SK-N-SH (cell line): Measurements from ENCODE around the gene PDCL2. TPM values are rescaled to one million over a fixed set of nuclear protein-coding genes. Genes with fewer than 3 reads are reported as not detected.

ENCODE experiments used
- CTCF ChIA-PET: fragments of 300-600, 350-600 bp; formaldehyde crosslinking; extraction: SDS; loops from one replicate; lab custom pipeline; 2021; lab: Yijun Ruan, JAX
- POLR2A ChIA-PET: fragments of 350-600 bp; sonication (Branson Sonifier 250); formaldehyde crosslinking; extraction: SDS; loops from one replicate; lab custom pipeline; 2020; ENCODE audit warnings: antibody characterized with exemption, inconsistent platforms; lab: Yijun Ruan, JAX
- DNase-seq: peaks from one replicate; pipeline ENCODE4 v3.0.0; 2012
- H2AFZ ChIP-seq: fragments of 200-600 bp; sonication (generic); 2 replicates; pipeline ENCODE4 v1.8.1; 2016; ENCODE audit warnings: antibody characterized with exemption, mild to moderate bottlenecking, low read depth
- H3F3A ChIP-seq: fragments of 200-600 bp; sonication (generic); replicated peaks from 2 replicates; pipeline ENCODE3; 2016; ENCODE audit warnings: antibody characterized with exemption, mild to moderate bottlenecking; ENCODE audit not compliant: insufficient read depth
- H3K27ac ChIP-seq, 2 experiments: fragments of 200-500 bp in 1 of 2; fragments of 200-600 bp in 1 of 2; sonication (Bioruptor generic) in 1 of 2; sonication (generic), shearing (Covaris generic) in 1 of 2; 2 replicates each; pipeline versions ENCODE4 v1.5.1 to v1.6.1; 2014 to 2016; ENCODE audit warnings: low read depth in 2 of 2, inconsistent platforms in 1 of 2, low read length in 1 of 2, mild to moderate bottlenecking in 1 of 2, mixed read lengths in 1 of 2
- H3K27me3 ChIP-seq: fragments of 200-600 bp; sonication (generic), shearing (Covaris generic); 2 replicates; pipeline ENCODE4 v1.6.1; 2016; ENCODE audit warnings: mixed run types; ENCODE audit not compliant: insufficient read depth
- H3K36me3 ChIP-seq, 2 experiments: fragments of 200-500 bp in 1 of 2; fragments of 200-600 bp in 1 of 2; sonication (Bioruptor generic) in 1 of 2; sonication (generic) in 1 of 2; replicated peaks in 1 of 2; 2 replicates each; pipeline versions ENCODE3 to v1.5.1; 2014 to 2016; ENCODE audit warnings: low read length in 1 of 2, mild to moderate bottlenecking in 1 of 2; ENCODE audit not compliant: insufficient read depth in 2 of 2, control insufficient read depth in 1 of 2
- H3K4me1 ChIP-seq, 2 experiments: fragments of 200-500 bp in 1 of 2; fragments of 200-600 bp in 1 of 2; sonication (Bioruptor generic) in 1 of 2; sonication (generic), shearing (Covaris generic) in 1 of 2; 2 replicates each; pipeline versions ENCODE4 v1.5.1 to v1.6.1; 2014 to 2016; ENCODE audit warnings: low read depth in 1 of 2, low read length in 1 of 2, mixed run types in 1 of 2; ENCODE audit not compliant: insufficient read depth in 2 of 2, control insufficient read depth in 1 of 2
- H3K4me2 ChIP-seq: fragments of 200-600 bp; sonication (generic), shearing (Covaris generic); 2 replicates; pipeline ENCODE4 v1.6.1; 2017; ENCODE audit warnings: mixed run types
- H3K4me3 ChIP-seq, 2 experiments: fragments of 200-500 bp in 1 of 2; fragments of 200-600 bp in 1 of 2; sonication (Bioruptor generic) in 1 of 2; sonication (generic), shearing (Covaris generic) in 1 of 2; 2 replicates each; pipeline versions ENCODE4 v1.5.1 to v1.8.1; 2014 to 2016; ENCODE audit warnings: low read depth in 2 of 2, inconsistent platforms in 1 of 2, low read length in 1 of 2, mild to moderate bottlenecking in 1 of 2, mixed read lengths in 1 of 2, moderate library complexity in 1 of 2
- H3K79me2 ChIP-seq: fragments of 200-600 bp; sonication (generic); 2 replicates; pipeline ENCODE4 v1.8.1; 2017; ENCODE audit warnings: mild to moderate bottlenecking; ENCODE audit not compliant: insufficient read depth
- H3K9ac ChIP-seq: fragments of 200-600 bp; sonication (generic); 2 replicates; pipeline ENCODE4 v1.6.1; 2017; ENCODE audit warnings: mixed run types
- H3K9me2 ChIP-seq: fragments of 200-600 bp; sonication (generic); 2 replicates; pipeline ENCODE4 v1.6.1; 2017; ENCODE audit warnings: mixed run types
- H3K9me3 ChIP-seq: fragments of 200-600 bp; sonication (generic); 2 replicates; pipeline ENCODE4 v1.6.1; 2017; ENCODE audit warnings: mixed run types, mild to moderate bottlenecking, moderate library complexity
- H4K20me1 ChIP-seq: fragments of 200-600 bp; sonication (generic); 2 replicates; pipeline ENCODE4 v1.6.1; 2017; ENCODE audit warnings: mild to moderate bottlenecking, mixed run types; ENCODE audit not compliant: insufficient read depth
- CHD2 ChIP-seq: fragments of 150-350 bp; IDR thresholded peaks from 2 replicates; pipeline ENCODE4 v1.6.1; 2018; ENCODE audit warnings: low read length; ENCODE audit not compliant: partially characterized antibody
- FOXM1 ChIP-seq: IDR thresholded peaks from 2 replicates; pipeline ENCODE4 v1.4.0; 2012; ENCODE audit warnings: low read depth, mild to moderate bottlenecking
- GABPA ChIP-seq: IDR thresholded peaks from 2 replicates; pipeline ENCODE4 v1.4.0; 2012; ENCODE audit warnings: low read depth, mild to moderate bottlenecking
- JUND ChIP-seq: IDR thresholded peaks from 2 replicates; pipeline ENCODE4 v1.4.0; 2012
- RAD21 ChIP-seq: IDR thresholded peaks from 2 replicates; pipeline ENCODE4 v1.6.1; 2012; ENCODE audit warnings: mild to moderate bottlenecking, low read length
- RCOR1 ChIP-seq: fragments of 150-350 bp; IDR thresholded peaks from 2 replicates; pipeline ENCODE4 v1.6.1; 2017; ENCODE audit warnings: antibody characterized with exemption, low read length
- TCF12 ChIP-seq: IDR thresholded peaks from 2 replicates; pipeline ENCODE4 v1.4.0; 2012
- TEAD4 ChIP-seq: IDR thresholded peaks from 2 replicates; pipeline ENCODE4 v1.4.0; 2012; ENCODE audit warnings: mild to moderate bottlenecking, borderline replicate concordance; ENCODE audit not compliant: insufficient read depth
- ZBTB33 ChIP-seq: IDR thresholded peaks from 2 replicates; pipeline ENCODE4 v1.4.0; 2012; ENCODE audit warnings: low read depth, borderline replicate concordance
- WGBS: methylation state at CpG from one replicate; pipeline ENCODE4 v1.1.6; 2017; ENCODE audit warnings: low lambda C conversion rate; 5-methylcytosine and 5-hydroxymethylcytosine counted together
- polyA plus RNA-seq, 3 experiments: library from polyadenylated mRNA; depleted of rRNA; stranded (reverse); fragments of >200 nt; gene quantifications; 2 replicates each; pipeline ENCODE4 v1.2.3, GENCODE V29; 2012
- TF ChIP-seq, protein P1 (sequence below): IDR thresholded peaks from 2 replicates; pipeline ENCODE4 v1.6.1; 2012; ENCODE audit warnings: mild to moderate bottlenecking, low read depth, low read length, moderate library complexity

Gene PDCL2
- polyA plus RNA-seq, 1 of the 3 experiments (the other 2 are of a cell fraction), result not detected

- no peaks in the 10 kb centered on the region; a peak in 1 of 4 replicates for H3K4me1 ChIP-seq
- DNase-seq, result no peak
- H3F3A ChIP-seq, result no peaks in the 10 kb centered on the region
- no peaks in the 10 kb centered on the region for H3K36me3 ChIP-seq
- H2AFZ ChIP-seq, result no peak overlapping the region
- no peak overlapping the region for H3K4me2 ChIP-seq
- no peaks in the 10 kb centered on the region for H3K79me2 ChIP-seq
- H4K20me1 ChIP-seq, result no peaks in the 10 kb centered on the region
- no peak for TF ChIP-seq TCF12
- TF ChIP-seq RAD21, result no peak
- TF ChIP-seq GABPA, result no peak
- TF ChIP-seq TEAD4, result no peak
- no peak for TF ChIP-seq FOXM1
- TF ChIP-seq JUND, result no peak
- TF ChIP-seq, protein P1, sequence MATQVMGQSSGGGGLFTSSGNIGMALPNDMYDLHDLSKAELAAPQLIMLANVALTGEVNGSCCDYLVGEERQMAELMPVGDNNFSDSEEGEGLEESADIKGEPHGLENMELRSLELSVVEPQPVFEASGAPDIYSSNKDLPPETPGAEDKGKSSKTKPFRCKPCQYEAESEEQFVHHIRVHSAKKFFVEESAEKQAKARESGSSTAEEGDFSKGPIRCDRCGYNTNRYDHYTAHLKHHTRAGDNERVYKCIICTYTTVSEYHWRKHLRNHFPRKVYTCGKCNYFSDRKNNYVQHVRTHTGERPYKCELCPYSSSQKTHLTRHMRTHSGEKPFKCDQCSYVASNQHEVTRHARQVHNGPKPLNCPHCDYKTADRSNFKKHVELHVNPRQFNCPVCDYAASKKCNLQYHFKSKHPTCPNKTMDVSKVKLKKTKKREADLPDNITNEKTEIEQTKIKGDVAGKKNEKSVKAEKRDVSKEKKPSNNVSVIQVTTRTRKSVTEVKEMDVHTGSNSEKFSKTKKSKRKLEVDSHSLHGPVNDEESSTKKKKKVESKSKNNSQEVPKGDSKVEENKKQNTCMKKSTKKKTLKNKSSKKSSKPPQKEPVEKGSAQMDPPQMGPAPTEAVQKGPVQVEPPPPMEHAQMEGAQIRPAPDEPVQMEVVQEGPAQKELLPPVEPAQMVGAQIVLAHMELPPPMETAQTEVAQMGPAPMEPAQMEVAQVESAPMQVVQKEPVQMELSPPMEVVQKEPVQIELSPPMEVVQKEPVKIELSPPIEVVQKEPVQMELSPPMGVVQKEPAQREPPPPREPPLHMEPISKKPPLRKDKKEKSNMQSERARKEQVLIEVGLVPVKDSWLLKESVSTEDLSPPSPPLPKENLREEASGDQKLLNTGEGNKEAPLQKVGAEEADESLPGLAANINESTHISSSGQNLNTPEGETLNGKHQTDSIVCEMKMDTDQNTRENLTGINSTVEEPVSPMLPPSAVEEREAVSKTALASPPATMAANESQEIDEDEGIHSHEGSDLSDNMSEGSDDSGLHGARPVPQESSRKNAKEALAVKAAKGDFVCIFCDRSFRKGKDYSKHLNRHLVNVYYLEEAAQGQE, result no peak
- no peak for TF ChIP-seq RCOR1
- H3K4me3 ChIP-seq, result no peak overlapping the region
- H3K27ac ChIP-seq, result no peak overlapping the region
- no peaks in the 10 kb centered on the region for H3K27me3 ChIP-seq
- CTCF ChIA-PET, result interaction anchor here (1.3 kb wide), 1 partner anchor 9 kb away, joined by 3 read pairs; no protein-coding TSS in a partner anchor
- 69% methylated on average over 7 of the region's 7 CpGs for WGBS
- H3K9ac ChIP-seq, result no peak overlapping the region
- no peaks in the 10 kb centered on the region for H3K9me3 ChIP-seq
- no peaks in the 10 kb centered on the region for H3K9me2 ChIP-seq
- POLR2A ChIA-PET, result interaction anchor here (0.6 kb wide), 1 partner anchor 172 kb away, joined by 3 read pairs; no protein-coding TSS in a partner anchor
Observed at GRCh38 chr4:55604996-55605395, 13.0 kb upstream of the PDCL2 start.

DNA sequence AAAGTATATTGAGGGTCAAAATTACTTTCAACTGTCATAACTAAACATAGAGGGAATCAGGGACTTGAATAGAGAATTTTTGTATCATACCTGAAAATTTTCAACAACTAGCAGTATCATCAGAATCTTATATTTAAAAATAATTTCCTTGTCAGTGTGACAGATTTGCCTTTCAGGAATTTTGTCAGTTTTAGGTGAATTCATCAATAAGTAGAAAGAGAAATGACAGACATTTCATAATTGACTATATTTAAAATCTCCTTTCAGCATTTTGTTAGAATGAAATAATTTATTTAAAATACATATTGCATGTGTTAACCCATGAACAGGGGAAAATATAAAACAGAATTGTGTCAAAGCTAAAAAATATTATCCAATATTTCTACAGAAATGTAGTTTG lies 8.6 kb upstream of the PDCL2 start:
- POLR2A ChIA-PET, result no interaction called here
- CTCF ChIA-PET, result interaction anchor here (1.2 kb wide), 1 partner anchor 254 kb away, joined by 3 read pairs; no protein-coding TSS in a partner anchor
- H3K36me3 ChIP-seq, result no peaks in the 10 kb centered on the region

More for the DNA sequence above, 8.6 kb upstream of the PDCL2 start:
- Histone ChIP-seq H3K4me1 (no peaks in the 10 kb centered on the region), H3K79me2 (no peaks in the 10 kb centered on the region), H3K9me2 (no peaks in the 10 kb centered on the region), H2AFZ (no peak overlapping the region), H3K27me3 (no peaks in the 10 kb centered on the region), H3K4me2 (no peak overlapping the region), H3K4me3 (no peak overlapping the region), H3K9ac (no peak overlapping the region), H3K9me3 (no peaks in the 10 kb centered on the region), H4K20me1 (no peaks in the 10 kb centered on the region), H3K27ac (no peak overlapping the region; a peak in 1 of 4 replicates), H3F3A (no peaks in the 10 kb centered on the region)
- no peak for TF ChIP-seq CHD2
- TF ChIP-seq ZBTB33, result no peak
- no peak for DNase-seq
